Psoas muscle (tissue), 8 donors: ENCODE measurements around the gene GRID1. TPM values are rescaled to one million over a fixed set of nuclear protein-coding genes. Genes with fewer than 3 reads are reported as not detected.

ENCODE experiments used
- ATAC-seq, 4 donors: fragments of 200-7000 bp; cut with Tn5 transposase; one replicate each; pipeline ENCODE4 v1.9.1; 2020; ENCODE audit warnings: moderate library complexity in 3 of 4, mild to moderate bottlenecking in 2 of 4
- DNase-seq, 2 donors: peaks; one replicate each; pipeline ENCODE4 v3.0.0-alpha.2; 2020
- H3K27ac ChIP-seq: fragments of 200-600 bp; one replicate; pipeline ENCODE4 v1.8.0; 2022
- H3K27me3 ChIP-seq, 3 donors: fragments of 200-600 bp in 1 of 3; one replicate each; pipeline versions ENCODE4 v1.6.1 to v1.8.0; 2013 to 2022; ENCODE audit warnings: low read length in 2 of 3, mild to moderate bottlenecking in 2 of 3, moderate library complexity in 1 of 3; ENCODE audit not compliant: insufficient read depth in 3 of 3
- H3K36me3 ChIP-seq, 2 donors: fragments of 200-600 bp in 1 of 2; one replicate each; pipeline versions ENCODE4 v1.6.1 to v1.8.0; 2013 to 2022; ENCODE audit warnings: low read depth in 1 of 2, mild to moderate bottlenecking in 1 of 2, moderate library complexity in 1 of 2; ENCODE audit not compliant: insufficient read depth in 1 of 2
- H3K4me1 ChIP-seq: fragments of 200-600 bp; one replicate; pipeline ENCODE4 v1.8.0; 2022
- H3K4me3 ChIP-seq: fragments of 200-600 bp; one replicate; pipeline ENCODE4 v1.8.0; 2022; ENCODE audit warnings: mild to moderate bottlenecking
- H3K9me3 ChIP-seq: fragments of 200-600 bp; one replicate; pipeline ENCODE4 v1.8.0; 2022
- CTCF ChIP-seq: fragments of 200-600 bp; IDR thresholded peaks from one replicate; pipeline ENCODE4 v1.8.0; 2022; ENCODE audit warnings: antibody characterized with exemption
- WGBS, 3 donors: extraction: QIAGEN DNeasy Blood & Tissue Kit; methylation state at CpG; one replicate each; pipeline versions ENCODE4 v1.1.6 to v1.1.7; 2013; 5-methylcytosine and 5-hydroxymethylcytosine counted together
- intact Hi-C, 2 donors: fragments of 100-400 bp; cut with DNase I; formaldehyde crosslinking; loops; one replicate each; pipeline versions ENCODE4 v1.11.0 to v1.14.2; 2022
- polyA plus RNA-seq, 3 donors: library from polyadenylated mRNA; stranded (reverse); fragments of 200-250 nt; gene quantifications; one replicate each; pipeline ENCODE4 v1.2.3, GENCODE V29; 2013
- total RNA-seq, 4 donors: library from RNA; stranded (reverse); fragmentation: NEBNext Ultra II Directional in 2 of 4; extraction: Animal tissue kit (Norgen Biotek cat#: 25700) in 2 of 4; gene quantifications; one replicate each; pipeline versions ENCODE4 v1.2.1 to v1.2.4, GENCODE V29; 2021 to 2023
- donor health status: healthy with polysubstance abuse.
- donor health status: DM: no; HTN: no; CAD: no; lungs with moderate emphysema.
- donor health status: Bipolar disorder and iron deficiency.
- donor health status: healthy.
- donor health status: DM: yes; HTN: yes; CAD: no.
- donor health status: DM: no; HTN: no; CAD: no.
- donor health status: DM: no; HTN: no; CAD: no.
- donor health status: DM: yes; HTN: yes; CAD: no.

Gene GRID1
- total and polyA plus RNA-seq, 7 donors, result 0.17 to 0.56 (median 0.24) TPM

- ATAC-seq, result no peak
- intact Hi-C loops, result no loop called here
- H3K27me3 ChIP-seq, result peaks cover 0 to 1% (median 0%) of the 10 kb centered on the region in 3 donors
- no peaks in the 10 kb centered on the region for H3K36me3 ChIP-seq
- no peak overlapping the region for H3K4me3 ChIP-seq
- no peak for TF ChIP-seq CTCF
- H3K9me3 ChIP-seq, result no peaks in the 10 kb centered on the region
- peak in 1 of 2 donors; percentile 27 for DNase-seq
- H3K27ac ChIP-seq, result no peak overlapping the region
- H3K4me1 ChIP-seq, result no peaks in the 10 kb centered on the region
- WGBS, 3 donors, result 61 to 64% (median 61%) methylated on average over 10 of the region's 10 CpGs
Measured at GRCh38 chr10:86225103-86225782, 141.4 kb downstream of the GRID1 start.

GRCh38 chr10:86224354-86225102, 142.1 kb downstream of the GRID1 start:
- no peaks in the 10 kb centered on the region for H3K9me3 ChIP-seq
- peak in 1 of 2 donors; percentile 12 for DNase-seq
- no peak overlapping the region for H3K4me3 ChIP-seq
- no peaks in the 10 kb centered on the region for H3K36me3 ChIP-seq
- no peaks in the 10 kb centered on the region for H3K4me1 ChIP-seq
- 57 to 63% (median 62%) methylated on average over 8 of the region's 8 CpGs for WGBS, 3 donors
- ATAC-seq, result no peak
- intact Hi-C loops, result no loop called here
- peaks cover 0 to 1% (median 0%) of the 10 kb centered on the region in 3 donors for H3K27me3 ChIP-seq
- no peak overlapping the region for H3K27ac ChIP-seq
- no peak for TF ChIP-seq CTCF

- Histone ChIP-seq H3K27me3 (peaks cover 0 to 1% (median 0%) of the 10 kb centered on the region in 3 donors), H3K4me3 (no peak overlapping the region), H3K27ac (no peak overlapping the region), H3K9me3 (no peaks in the 10 kb centered on the region), H3K36me3 (no peaks in the 10 kb centered on the region), H3K4me1 (no peaks in the 10 kb centered on the region)
- DNase-seq (peak in 1 of 2 donors; percentile 12), ATAC-seq (no peak)
- TF ChIP-seq CTCF, result no peak
- intact Hi-C loops, result no loop called here
- WGBS, 3 donors, result 68 to 77% (median 72%) methylated on average over 3 of the region's 3 CpGs
Measured at GRCh38 chr10:86223256-86223655, 143.3 kb downstream of the GRID1 start.

GRCh38 chr10:86222687-86223086, 143.9 kb downstream of the GRID1 start:
- DNase-seq, result no peak
- peaks cover 0 to 1% (median 0%) of the 10 kb centered on the region in 3 donors for H3K27me3 ChIP-seq
- no peak overlapping the region for H3K27ac ChIP-seq
- ATAC-seq, result no peak
- no peak overlapping the region for H3K4me3 ChIP-seq
- intact Hi-C loops, result no loop called here
- no peak for TF ChIP-seq CTCF
- WGBS, 3 donors, result 78 to 96% (median 81%) methylated on average over 3 of the region's 3 CpGs
- H3K9me3 ChIP-seq, result no peaks in the 10 kb centered on the region
- no peaks in the 10 kb centered on the region for H3K4me1 ChIP-seq
- no peaks in the 10 kb centered on the region for H3K36me3 ChIP-seq
